Left renal pelvis (tissue), 4 donors: ENCODE data around the gene PRKAG1. TPM values are rescaled to one million over a fixed set of nuclear protein-coding genes. Genes with fewer than 3 reads are reported as not detected.

ENCODE experiments used
- polyA plus RNA-seq, 4 donors: library from polyadenylated mRNA; unstranded; fragments of 120-200 nt; gene quantifications; one replicate each; pipeline ENCODE4 v1.2.1, GENCODE V29; 2013; ENCODE audit not compliant: insufficient read length in 4 of 4

Gene PRKAG1
- polyA plus RNA-seq, 4 donors, result 59.6 to 82.0 (median 78.1) TPM

Other genes starting within 250 kb of the PRKAG1 start
- 100 to 1,000 TPM in 1 of 4 donors, 10 to 100 TPM in 3; 71.7 to 103 (median 80.4) TPM for gene ADCY6, start 229.7 kb downstream of the PRKAG1 start, polyA plus RNA-seq
- gene CACNB3, start 200.3 kb downstream of the PRKAG1 start, polyA plus RNA-seq, result 10 to 100 TPM; 45.6 to 98.8 (median 62.3) TPM
- 100 to 1,000 TPM in 2 of 4 donors, 10 to 100 TPM in 2; 86.1 to 106 (median 102) TPM for gene DDX23, start 166.6 kb downstream of the PRKAG1 start, polyA plus RNA-seq
- 1 to 10 TPM; 2.5 to 6.0 (median 3.0) TPM for gene RND1, start 152.9 kb downstream of the PRKAG1 start, polyA plus RNA-seq
- gene FKBP11, start 93.3 kb downstream of the PRKAG1 start, polyA plus RNA-seq, result 10 to 100 TPM; 11.6 to 44.7 (median 17.2) TPM
- gene ARF3, start 61.3 kb downstream of the PRKAG1 start, polyA plus RNA-seq, result 100 to 1,000 TPM in 3 of 4 donors, 10 to 100 TPM in 1; 96.2 to 138 (median 130) TPM
- 1 to 10 TPM in 1 of 4 donors, under 1 TPM in 3; 0.11 to 4.4 (median 0.31) TPM for gene WNT10B, start 47.0 kb downstream of the PRKAG1 start, polyA plus RNA-seq
- gene WNT1, start 40.5 kb downstream of the PRKAG1 start, polyA plus RNA-seq, result not detected
- gene DDN, start 19.4 kb downstream of the PRKAG1 start, polyA plus RNA-seq, result 10 to 100 TPM in 3 of 4 donors, 1 to 10 TPM in 1; 1.2 to 83.4 (median 74.8) TPM
- 10 to 100 TPM; 33.9 to 60.7 (median 44.0) TPM for gene KMT2D, start 42.0 kb upstream of the PRKAG1 start, polyA plus RNA-seq
- 1 to 10 TPM; 1.5 to 2.2 (median 2.1) TPM for gene RHEBL1, start 51.2 kb upstream of the PRKAG1 start, polyA plus RNA-seq
- gene DHH, start 76.0 kb upstream of the PRKAG1 start, polyA plus RNA-seq, result under 1 TPM; 0.23 to 0.60 (median 0.44) TPM
- gene LMBR1L, start 92.1 kb upstream of the PRKAG1 start, polyA plus RNA-seq, result 100 to 1,000 TPM in 1 of 4 donors, 10 to 100 TPM in 3; 59.8 to 100 (median 80.3) TPM
- 1,000 to 10,000 TPM; 1,017 to 1,115 (median 1,046) TPM for gene TUBA1B, start 112.6 kb upstream of the PRKAG1 start, polyA plus RNA-seq
- 1,000 to 10,000 TPM in 1 of 4 donors, 100 to 1,000 TPM in 3; 388 to 1,062 (median 458) TPM for gene TUBA1A, start 170.3 kb upstream of the PRKAG1 start, polyA plus RNA-seq
- gene TUBA1C, start 246.3 kb upstream of the PRKAG1 start, polyA plus RNA-seq, result 100 to 1,000 TPM; 113 to 147 (median 127) TPM